Gastroesophageal sphincter (tissue), 4 donors: ENCODE measurements around the gene GABBR2. TPM values are rescaled to one million over a fixed set of nuclear protein-coding genes. Genes with fewer than 3 reads are reported as not detected.
"Not testable (repeated sequence)": the region's sequence is repeated elsewhere in the genome, so short reads cannot be mapped to it uniquely, and the experiment has no call there.

Experiments
- ATAC-seq: fragments of 150-250 bp; one replicate; pipeline ENCODE4 v1.9.1; 2016; ENCODE audit warnings: mild to moderate bottlenecking, moderate library complexity
- H3K27ac ChIP-seq, 4 donors: fragments of 200-600 bp; sonication (generic) in 3 of 4; 1 replicate in 3 of 4; 2 replicates in 1 of 4; pipeline ENCODE4 v1.5.1; 2016 to 2019
- H3K27me3 ChIP-seq: fragments of 200-600 bp; sonication (generic); one replicate; pipeline ENCODE4 v1.5.1; 2019
- H3K36me3 ChIP-seq, 2 donors: fragments of 200-600 bp; sonication (generic); one replicate each; pipeline ENCODE4 v1.5.1; 2019; ENCODE audit warnings: control low read depth in 1 of 2
- H3K4me1 ChIP-seq, 3 donors: fragments of 200-600 bp; sonication (generic); 1 replicate in 2 of 3; 2 replicates in 1 of 3; pipeline ENCODE4 v1.5.1; 2016 to 2019; ENCODE audit warnings: control low read depth in 2 of 3
- H3K4me3 ChIP-seq, 2 donors: fragments of 200-600 bp; sonication (generic); one replicate each; pipeline ENCODE4 v1.5.1; 2019; ENCODE audit warnings: mild to moderate bottlenecking in 1 of 2, moderate library complexity in 1 of 2
- H3K9me3 ChIP-seq, 3 donors: fragments of 200-600 bp; sonication (generic); one replicate each; pipeline ENCODE4 v1.5.1; 2017 to 2019; ENCODE audit warnings: control low read depth in 2 of 3
- EP300 ChIP-seq: sonication (generic); formaldehyde crosslinking; IDR thresholded peaks from one replicate; pipeline ENCODE4 v1.6.1; 2017; ENCODE audit warnings: antibody characterized with exemption, mild to moderate bottlenecking
- POLR2A ChIP-seq, 2 donors: fragments of 450-650 bp; IDR thresholded peaks; one replicate each; pipeline ENCODE4 v1.6.1; 2017; ENCODE audit warnings: antibody characterized with exemption in 2 of 2, mild to moderate bottlenecking in 2 of 2, moderate library complexity in 1 of 2
- POLR2AphosphoS5 ChIP-seq: sonication (generic); formaldehyde crosslinking; IDR thresholded peaks from one replicate; pipeline ENCODE4 v1.6.1; 2017; ENCODE audit warnings: antibody characterized with exemption
- WGBS, 2 donors: methylation state at CpG; one replicate each; pipeline ENCODE4 v1.1.5; 2018; ENCODE audit warnings: low coverage in 1 of 2; 5-methylcytosine and 5-hydroxymethylcytosine counted together
- total RNA-seq, 4 donors: library from RNA; depleted of rRNA; stranded (reverse); fragments of >200 nt; gene quantifications; one replicate each; pipeline ENCODE4 v1.1.0, GENCODE V29; 2016
- TF ChIP-seq, protein P1 (sequence below), 4 experiments: fragments of 200-600 bp in 2 of 4; fragments of 450-650 bp in 2 of 4; sonication (generic) in 1 of 4; IDR thresholded peaks; one replicate each; pipeline ENCODE4 v1.5.1; 2017 to 2019; ENCODE audit warnings: antibody characterized with exemption in 4 of 4, mild to moderate bottlenecking in 2 of 4, moderate library complexity in 2 of 4

Gene GABBR2
- total RNA-seq, 4 donors from 2014 or later, result 0.04 to 0.25 TPM; not detected in 2

DNA sequence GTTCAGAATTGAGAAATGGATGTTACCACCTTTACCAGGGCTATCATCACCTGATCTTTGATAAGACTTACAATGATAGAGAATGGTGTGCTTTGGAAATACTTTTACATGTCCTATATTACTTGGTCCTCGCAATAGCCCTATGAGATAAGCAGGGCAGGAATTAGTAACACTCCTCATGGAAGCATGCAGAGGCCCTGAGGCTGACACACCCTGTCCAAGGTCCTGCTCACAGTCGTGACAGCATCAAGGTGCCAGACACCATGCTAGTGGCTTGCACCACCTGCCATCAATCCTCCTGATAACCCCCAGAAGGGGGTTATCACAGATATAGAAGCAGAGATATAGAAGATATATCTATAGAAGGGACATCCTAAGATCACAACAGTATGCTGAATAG lies 236.5 kb downstream of the GABBR2 start:
- Histone ChIP-seq H3K4me3 (no peak overlapping the region), H3K27ac (no peak overlapping the region), H3K4me1 (no peaks in the 10 kb centered on the region), H3K27me3 (no peaks in the 10 kb centered on the region), H3K36me3 (no peaks in the 10 kb centered on the region), H3K9me3 (no peaks in the 10 kb centered on the region)
- TF ChIP-seq, protein P1, sequence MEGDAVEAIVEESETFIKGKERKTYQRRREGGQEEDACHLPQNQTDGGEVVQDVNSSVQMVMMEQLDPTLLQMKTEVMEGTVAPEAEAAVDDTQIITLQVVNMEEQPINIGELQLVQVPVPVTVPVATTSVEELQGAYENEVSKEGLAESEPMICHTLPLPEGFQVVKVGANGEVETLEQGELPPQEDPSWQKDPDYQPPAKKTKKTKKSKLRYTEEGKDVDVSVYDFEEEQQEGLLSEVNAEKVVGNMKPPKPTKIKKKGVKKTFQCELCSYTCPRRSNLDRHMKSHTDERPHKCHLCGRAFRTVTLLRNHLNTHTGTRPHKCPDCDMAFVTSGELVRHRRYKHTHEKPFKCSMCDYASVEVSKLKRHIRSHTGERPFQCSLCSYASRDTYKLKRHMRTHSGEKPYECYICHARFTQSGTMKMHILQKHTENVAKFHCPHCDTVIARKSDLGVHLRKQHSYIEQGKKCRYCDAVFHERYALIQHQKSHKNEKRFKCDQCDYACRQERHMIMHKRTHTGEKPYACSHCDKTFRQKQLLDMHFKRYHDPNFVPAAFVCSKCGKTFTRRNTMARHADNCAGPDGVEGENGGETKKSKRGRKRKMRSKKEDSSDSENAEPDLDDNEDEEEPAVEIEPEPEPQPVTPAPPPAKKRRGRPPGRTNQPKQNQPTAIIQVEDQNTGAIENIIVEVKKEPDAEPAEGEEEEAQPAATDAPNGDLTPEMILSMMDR (IDR thresholded peaks at IDR 0.05), result no peak
- no peak for TF ChIP-seq EP300
- TF ChIP-seq POLR2A (IDR thresholded peaks at IDR 0.05), result no peak
- WGBS, 2 donors, result 41 to 83% methylated on average over 1 to 2 of the region's 2 CpGs
- no peak for ATAC-seq

DNA sequence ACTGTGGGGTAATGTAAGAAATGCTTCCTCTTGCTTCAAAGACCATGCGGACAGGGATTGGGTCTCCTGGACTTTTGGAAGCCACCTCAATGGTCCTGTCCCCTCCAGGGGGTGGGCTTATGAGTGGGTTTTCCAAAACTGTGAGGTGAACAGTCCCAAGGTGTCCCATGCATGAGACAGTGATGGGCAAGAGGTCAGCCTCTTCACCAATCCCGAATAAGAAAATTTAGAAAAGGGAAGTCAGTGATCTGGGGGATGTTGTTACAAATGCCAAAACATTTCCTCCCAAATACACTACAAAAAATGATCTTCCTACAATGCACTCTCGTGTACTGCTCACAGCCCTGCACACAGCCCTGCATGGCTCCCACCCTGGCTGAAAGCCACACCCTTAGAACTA lies 237.6 kb downstream of the GABBR2 start:
- TF ChIP-seq, protein P1 (IDR thresholded peaks at IDR 0.05), result no peak
- Histone ChIP-seq H3K4me1 (no peaks in the 10 kb centered on the region), H3K27ac (no peak overlapping the region), H3K9me3 (no peaks in the 10 kb centered on the region), H3K4me3 (no peak overlapping the region), H3K27me3 (no peaks in the 10 kb centered on the region), H3K36me3 (no peaks in the 10 kb centered on the region)
- WGBS, 2 donors, result 70 to 100% methylated on average over 1 to 2 of the region's 3 CpGs
- ATAC-seq, result no peak

GRCh38 chr9:98468567-98469239 lies 240.0 kb downstream of the GABBR2 start:
- Histone ChIP-seq H3K27me3 (no peaks in the 10 kb centered on the region), H3K4me1 (no peaks in the 10 kb centered on the region)
- no peak for ATAC-seq

DNA sequence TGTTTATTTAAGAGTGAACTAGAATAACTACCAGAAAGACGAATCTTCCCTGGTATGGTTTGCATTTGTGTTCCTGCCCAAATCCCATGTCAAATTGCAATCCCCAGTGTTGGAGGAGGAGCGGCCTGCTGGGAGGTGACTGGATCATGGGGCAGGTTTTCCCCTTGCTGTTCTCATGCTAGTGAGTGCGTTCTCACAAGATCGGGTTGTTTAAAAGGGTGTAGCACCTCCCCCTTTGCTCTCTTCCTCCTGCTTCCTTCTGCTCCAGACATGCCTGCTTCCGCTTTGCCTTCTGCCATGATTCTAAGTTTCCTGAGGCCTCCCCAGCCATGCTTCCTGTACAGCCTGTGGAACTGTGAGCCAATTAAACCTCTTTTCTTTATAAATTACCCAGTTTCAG lies 242.9 kb downstream of the GABBR2 start:
- no peak overlapping the region for H3K4me3 ChIP-seq
- no peaks in the 10 kb centered on the region for H3K27me3 ChIP-seq
- ATAC-seq, result no peak
- 50 to 53% methylated on average over 5 of the region's 5 CpGs for WGBS, 2 donors
- H3K27ac ChIP-seq, result no peak overlapping the region
- TF ChIP-seq EP300 (no peak), POLR2A (IDR thresholded peaks at IDR 0.05) (no peak), POLR2AphosphoS5 (no peak)
- TF ChIP-seq, protein P1 (IDR thresholded peaks at IDR 0.05), result no peak
- H3K4me1 ChIP-seq, result no peaks in the 10 kb centered on the region
- no peaks in the 10 kb centered on the region for H3K36me3 ChIP-seq
- peaks cover 0 to 27% (median 0%) of the 10 kb centered on the region in 3 donors for H3K9me3 ChIP-seq

More at GRCh38 chr9:98468567-98469239, 240.0 kb downstream of the GABBR2 start:
- H3K36me3 ChIP-seq, result no peaks in the 10 kb centered on the region
- H3K9me3 ChIP-seq, result peaks cover 0 to 4% (median 0%) of the 10 kb centered on the region in 3 donors
- 82 to 92% methylated on average over 2 to 5 of the region's 5 CpGs for WGBS, 2 donors
- no peak overlapping the region for H3K4me3 ChIP-seq
- no peak for TF ChIP-seq POLR2A (IDR thresholded peaks at IDR 0.05)
- no peak overlapping the region for H3K27ac ChIP-seq

DNA sequence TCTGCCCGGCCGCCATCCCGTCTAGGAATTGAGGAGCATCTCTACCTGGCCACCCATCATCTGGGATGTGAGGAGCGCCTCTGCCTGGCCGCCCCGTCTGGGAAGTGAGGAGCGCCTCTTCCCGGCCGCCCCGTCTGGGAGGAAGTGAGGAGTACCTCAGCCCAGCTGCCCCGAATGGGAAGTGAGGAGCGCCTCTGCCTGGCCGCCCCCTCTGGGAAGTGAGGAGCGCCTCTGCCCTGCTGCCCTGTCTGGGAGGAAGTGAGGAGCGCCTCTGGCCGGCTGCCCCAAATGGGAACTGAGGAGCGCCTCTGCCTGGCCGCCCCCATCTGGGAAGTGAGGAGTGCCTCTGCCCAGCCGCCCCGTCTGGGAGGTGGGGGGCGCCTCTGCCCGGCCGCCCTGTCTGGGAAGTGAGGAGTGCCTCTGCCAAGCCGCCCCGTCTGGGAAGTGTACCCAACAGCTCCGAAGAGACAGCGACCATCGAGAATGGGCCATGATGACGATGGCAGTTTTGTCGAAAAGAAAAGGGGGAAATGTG lies 244.5 kb downstream of the GABBR2 start:
- not testable (repeated sequence) for H3K27me3 ChIP-seq, ATAC-seq, H3K36me3 ChIP-seq, H3K4me3 ChIP-seq, H3K4me1 ChIP-seq, H3K27ac ChIP-seq
- H3K9me3 ChIP-seq, result peaks cover 0 to 42% (median 0%) of the 10 kb centered on the region in 3 donors
- WGBS, 2 donors, result no CpG with 5 or more reads among the region's 30 CpGs

DNA sequence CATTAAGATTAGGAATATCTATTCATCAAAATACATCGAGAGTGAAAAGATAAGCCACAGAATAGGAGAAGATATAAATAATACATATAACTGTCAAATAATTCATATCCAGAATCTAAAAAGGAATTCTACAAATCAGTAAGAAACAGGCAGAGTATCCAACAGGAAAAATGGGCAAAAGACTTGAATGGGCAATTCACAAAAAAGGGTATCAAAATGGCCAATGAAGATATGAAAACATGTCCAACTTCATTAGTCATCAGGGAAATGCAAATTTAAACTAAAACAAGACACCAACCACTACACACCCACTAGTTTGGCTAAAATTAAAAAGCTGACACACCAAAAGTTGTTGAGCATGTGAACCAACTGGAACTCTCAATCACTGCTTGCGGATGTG lies 246.4 kb downstream of the GABBR2 start:
- H3K9me3 ChIP-seq, result peaks cover 0 to 46% (median 0%) of the 10 kb centered on the region in 3 donors
- peaks cover 10% of the 10 kb centered on the region for H3K27me3 ChIP-seq
- ATAC-seq, result no peak
- H3K4me3 ChIP-seq, result no peak overlapping the region
- no peaks in the 10 kb centered on the region for H3K36me3 ChIP-seq
- H3K4me1 ChIP-seq, result no peaks in the 10 kb centered on the region
- TF ChIP-seq EP300, result no peak
- no peak for TF ChIP-seq POLR2AphosphoS5
- no peak for TF ChIP-seq POLR2A (IDR thresholded peaks at IDR 0.05)
- TF ChIP-seq, protein P1 (IDR thresholded peaks at IDR 0.05), result no peak
- 87 to 100% methylated on average over 1 to 2 of the region's 2 CpGs for WGBS, 2 donors
- no peak overlapping the region for H3K27ac ChIP-seq
